VCaP (cell line): ENCODE data around the gene FAM216A.

Experiments used
- H3K27ac ChIP-seq: fragments of 450-650 bp; 2 replicates; pipeline ENCODE4 v1.5.1; 2017
- TF ChIP-seq, protein P1 (sequence below): fragments of 450-650 bp; conservative IDR thresholded peaks from 2 replicates; pipeline ENCODE4 v1.5.1; 2017; ENCODE audit warnings: mild to moderate bottlenecking, moderate library complexity

The FAM216A gene

DNA sequence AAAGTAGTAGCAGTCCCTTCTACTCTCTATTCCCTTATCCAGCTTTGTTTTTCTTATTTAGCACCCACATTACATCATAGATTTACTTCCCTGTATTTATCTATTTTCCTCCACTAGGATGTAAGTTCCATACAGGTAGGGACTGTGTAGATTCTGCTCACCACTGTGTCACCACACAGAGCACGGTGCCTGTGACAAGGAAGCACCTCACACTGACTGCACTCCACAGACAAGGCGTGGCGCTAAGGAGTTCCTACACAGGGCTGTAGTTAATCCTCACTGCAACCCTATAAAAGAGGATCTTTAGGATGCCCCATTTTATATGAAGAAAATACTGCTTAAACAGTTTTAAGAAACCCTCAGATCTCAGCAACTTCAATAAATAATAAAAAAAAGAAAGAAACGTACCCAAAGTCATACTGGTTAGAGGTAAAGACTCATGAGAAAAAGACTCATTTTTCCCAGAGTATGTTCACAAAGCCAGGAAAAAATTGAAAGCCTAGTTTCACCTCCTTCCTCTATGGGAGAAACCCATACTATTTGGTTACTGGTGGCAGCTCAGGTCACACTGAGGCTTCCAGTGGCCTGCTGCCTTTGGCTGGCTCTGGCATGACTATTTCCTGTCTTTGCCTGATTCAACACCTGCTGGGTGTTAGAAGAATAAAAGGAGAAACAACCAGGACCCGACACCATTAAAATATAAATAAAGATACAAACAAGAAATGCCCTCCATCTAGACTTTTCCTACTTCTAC lies 70.4 kb downstream of the FAM216A start:
- TF ChIP-seq, protein P1, sequence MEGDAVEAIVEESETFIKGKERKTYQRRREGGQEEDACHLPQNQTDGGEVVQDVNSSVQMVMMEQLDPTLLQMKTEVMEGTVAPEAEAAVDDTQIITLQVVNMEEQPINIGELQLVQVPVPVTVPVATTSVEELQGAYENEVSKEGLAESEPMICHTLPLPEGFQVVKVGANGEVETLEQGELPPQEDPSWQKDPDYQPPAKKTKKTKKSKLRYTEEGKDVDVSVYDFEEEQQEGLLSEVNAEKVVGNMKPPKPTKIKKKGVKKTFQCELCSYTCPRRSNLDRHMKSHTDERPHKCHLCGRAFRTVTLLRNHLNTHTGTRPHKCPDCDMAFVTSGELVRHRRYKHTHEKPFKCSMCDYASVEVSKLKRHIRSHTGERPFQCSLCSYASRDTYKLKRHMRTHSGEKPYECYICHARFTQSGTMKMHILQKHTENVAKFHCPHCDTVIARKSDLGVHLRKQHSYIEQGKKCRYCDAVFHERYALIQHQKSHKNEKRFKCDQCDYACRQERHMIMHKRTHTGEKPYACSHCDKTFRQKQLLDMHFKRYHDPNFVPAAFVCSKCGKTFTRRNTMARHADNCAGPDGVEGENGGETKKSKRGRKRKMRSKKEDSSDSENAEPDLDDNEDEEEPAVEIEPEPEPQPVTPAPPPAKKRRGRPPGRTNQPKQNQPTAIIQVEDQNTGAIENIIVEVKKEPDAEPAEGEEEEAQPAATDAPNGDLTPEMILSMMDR: no peak
- no peak overlapping the region for H3K27ac ChIP-seq
